Measurements from ENCODE around the gene ADAM12. TPM values are rescaled to one million over a fixed set of nuclear protein-coding genes. Genes with fewer than 3 reads are reported as not detected.

Gene ADAM12
- polyA plus RNA-seq, 3 donors = 0.05 TPM; not detected in 2

DNA sequence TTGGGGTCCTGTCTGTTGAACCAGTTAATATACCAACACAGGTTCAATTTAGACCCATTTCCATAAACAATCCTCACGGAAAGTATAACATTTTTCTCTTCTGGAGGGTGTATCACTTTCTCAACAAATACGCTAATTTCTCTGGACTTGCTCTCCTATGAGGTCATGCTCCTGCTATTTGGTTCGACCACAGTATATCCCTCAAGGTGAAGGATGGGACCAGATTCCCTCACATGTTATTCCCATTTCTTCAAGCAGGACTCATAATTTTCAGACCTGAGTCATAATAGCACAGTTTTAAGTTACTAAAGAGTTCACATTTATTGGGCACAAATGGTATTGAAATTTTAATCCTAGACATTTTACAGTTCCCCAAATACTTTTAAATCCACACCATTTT is 57.2 kb downstream of the ADAM12 start:
- no CpG with 5 or more reads among the region's 3 CpGs for WGBS (ENCODE audit: insufficient coverage)
- TF ChIP-seq, protein P1, sequence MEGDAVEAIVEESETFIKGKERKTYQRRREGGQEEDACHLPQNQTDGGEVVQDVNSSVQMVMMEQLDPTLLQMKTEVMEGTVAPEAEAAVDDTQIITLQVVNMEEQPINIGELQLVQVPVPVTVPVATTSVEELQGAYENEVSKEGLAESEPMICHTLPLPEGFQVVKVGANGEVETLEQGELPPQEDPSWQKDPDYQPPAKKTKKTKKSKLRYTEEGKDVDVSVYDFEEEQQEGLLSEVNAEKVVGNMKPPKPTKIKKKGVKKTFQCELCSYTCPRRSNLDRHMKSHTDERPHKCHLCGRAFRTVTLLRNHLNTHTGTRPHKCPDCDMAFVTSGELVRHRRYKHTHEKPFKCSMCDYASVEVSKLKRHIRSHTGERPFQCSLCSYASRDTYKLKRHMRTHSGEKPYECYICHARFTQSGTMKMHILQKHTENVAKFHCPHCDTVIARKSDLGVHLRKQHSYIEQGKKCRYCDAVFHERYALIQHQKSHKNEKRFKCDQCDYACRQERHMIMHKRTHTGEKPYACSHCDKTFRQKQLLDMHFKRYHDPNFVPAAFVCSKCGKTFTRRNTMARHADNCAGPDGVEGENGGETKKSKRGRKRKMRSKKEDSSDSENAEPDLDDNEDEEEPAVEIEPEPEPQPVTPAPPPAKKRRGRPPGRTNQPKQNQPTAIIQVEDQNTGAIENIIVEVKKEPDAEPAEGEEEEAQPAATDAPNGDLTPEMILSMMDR (IDR thresholded peaks at IDR 0.05) = no peak
- no peaks in the 10 kb centered on the region for H3K9me3 ChIP-seq (replicated peaks in 1 of 2; ENCODE audit: control insufficient read depth in 1 of 2, insufficient read depth in 1 of 2, low read length in 2 of 2)
- H3K4me1 ChIP-seq (ENCODE audit: control insufficient read depth in 1 of 2, insufficient read depth in 2 of 2, low read length in 2 of 2) = no peaks in the 10 kb centered on the region
- H3K27me3 ChIP-seq (ENCODE audit: control insufficient read depth in 2 of 2, insufficient read depth in 2 of 2, low read length in 2 of 2) = no peaks in the 10 kb centered on the region
- intact Hi-C loops (cut with micrococcal nuclease) = no loop called here
- H3K27ac ChIP-seq (ENCODE audit: low read depth in 1 of 2, low read length in 2 of 2) = no peak overlapping the region
- Mint-ChIP-seq H3K4me1 (no peaks in the 10 kb centered on the region), H3K27ac (no peak overlapping the region), H3K4me3 (no peak overlapping the region), H3K27me3 (ENCODE audit: low read depth in 3 of 3) (peaks cover 0 to 5% (median 0%) of the 10 kb centered on the region in 3 donors), H3K9me3 (peaks cover 0 to 6% (median 0%) of the 10 kb centered on the region in 7 donors), H3K36me3 (no peaks in the 10 kb centered on the region)
- H3K4me2 ChIP-seq (replicated peaks; ENCODE audit: extremely low read depth, low read length, poor library complexity, severe bottlenecking) = no peak overlapping the region
- no peak for DNase-seq
- H3K9ac ChIP-seq (ENCODE audit: insufficient read depth, low read length, poor library complexity, severe bottlenecking) = no peak overlapping the region
- no peaks in the 10 kb centered on the region for H3K79me2 ChIP-seq (ENCODE audit: insufficient read depth, low read length)
- H2AFZ ChIP-seq (ENCODE audit: insufficient read depth, low read depth, low read length, poor library complexity, severe bottlenecking) = no peak overlapping the region
- H4K20me1 ChIP-seq (ENCODE audit: insufficient read depth, low read length) = no peaks in the 10 kb centered on the region
- no peak overlapping the region for H3K4me3 ChIP-seq (replicated peaks in 1 of 3; ENCODE audit: low read depth in 2 of 3, low read length in 3 of 3)
- no peaks in the 10 kb centered on the region for H3K36me3 ChIP-seq (replicated peaks in 1 of 2; ENCODE audit: control insufficient read depth in 1 of 2, insufficient read depth in 2 of 2, low read length in 2 of 2)

DNA sequence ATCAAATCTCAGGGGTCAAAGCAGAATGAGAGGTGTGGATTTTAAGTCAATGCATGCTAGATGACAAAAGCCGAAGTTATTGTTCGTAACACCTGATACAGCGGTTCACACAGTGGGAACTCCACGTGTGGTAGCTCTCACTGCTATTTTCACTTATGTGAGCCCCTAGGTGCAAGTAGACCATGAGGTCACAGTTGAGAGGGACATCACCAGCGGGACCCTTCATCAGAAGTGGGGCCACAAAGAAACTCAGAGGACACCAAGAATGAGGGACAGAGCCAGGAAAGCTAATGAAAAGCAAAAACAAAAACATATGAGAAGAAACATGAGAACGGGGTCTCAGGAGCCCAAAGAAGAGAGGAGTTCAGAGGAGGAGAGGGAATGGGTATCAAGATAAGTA is 63.5 kb downstream of the ADAM12 start:
- H3K27ac Mint-ChIP-seq = no peak overlapping the region
- intact Hi-C loops (cut with micrococcal nuclease) = no loop called here
- H3K27me3 Mint-ChIP-seq (ENCODE audit: low read depth in 3 of 3) = peaks cover 0 to 5% (median 3%) of the 10 kb centered on the region in 3 donors
- H3K9me3 Mint-ChIP-seq = peaks cover 0 to 8% (median 2%) of the 10 kb centered on the region in 7 donors
- H2AFZ ChIP-seq (ENCODE audit: insufficient read depth, low read depth, low read length, poor library complexity, severe bottlenecking) = no peak overlapping the region
- no peaks in the 10 kb centered on the region for H3K79me2 ChIP-seq (ENCODE audit: insufficient read depth, low read length)
- H3K27me3 ChIP-seq (ENCODE audit: control insufficient read depth in 2 of 2, insufficient read depth in 2 of 2, low read length in 2 of 2) = no peaks in the 10 kb centered on the region
- 95% methylated on average over 6 of the region's 6 CpGs for WGBS (ENCODE audit: insufficient coverage)
- H3K9me3 ChIP-seq (replicated peaks in 1 of 2; ENCODE audit: control insufficient read depth in 1 of 2, insufficient read depth in 1 of 2, low read length in 2 of 2) = no peaks in the 10 kb centered on the region
- H3K4me3 Mint-ChIP-seq = no peak overlapping the region
- no peaks in the 10 kb centered on the region for H3K36me3 ChIP-seq (replicated peaks in 1 of 2; ENCODE audit: control insufficient read depth in 1 of 2, insufficient read depth in 2 of 2, low read length in 2 of 2)
- no peaks in the 10 kb centered on the region for H4K20me1 ChIP-seq (ENCODE audit: insufficient read depth, low read length)
- no peaks in the 10 kb centered on the region for H3K36me3 Mint-ChIP-seq
- no peak overlapping the region for H3K4me2 ChIP-seq (replicated peaks; ENCODE audit: extremely low read depth, low read length, poor library complexity, severe bottlenecking)
- H3K4me1 ChIP-seq (ENCODE audit: control insufficient read depth in 1 of 2, insufficient read depth in 2 of 2, low read length in 2 of 2) = no peaks in the 10 kb centered on the region
- H3K27ac ChIP-seq (ENCODE audit: low read depth in 1 of 2, low read length in 2 of 2) = no peak overlapping the region
- no peak overlapping the region for H3K4me3 ChIP-seq (replicated peaks in 1 of 3; ENCODE audit: low read depth in 2 of 3, low read length in 3 of 3)
- H3K4me1 Mint-ChIP-seq = no peaks in the 10 kb centered on the region
- no peak for DNase-seq
- no peak overlapping the region for H3K9ac ChIP-seq (ENCODE audit: insufficient read depth, low read length, poor library complexity, severe bottlenecking)
- TF ChIP-seq, protein P1 (IDR thresholded peaks at IDR 0.05) = no peak
